ENCODE measurements around the gene COPS3.

Gene COPS3

DNA sequence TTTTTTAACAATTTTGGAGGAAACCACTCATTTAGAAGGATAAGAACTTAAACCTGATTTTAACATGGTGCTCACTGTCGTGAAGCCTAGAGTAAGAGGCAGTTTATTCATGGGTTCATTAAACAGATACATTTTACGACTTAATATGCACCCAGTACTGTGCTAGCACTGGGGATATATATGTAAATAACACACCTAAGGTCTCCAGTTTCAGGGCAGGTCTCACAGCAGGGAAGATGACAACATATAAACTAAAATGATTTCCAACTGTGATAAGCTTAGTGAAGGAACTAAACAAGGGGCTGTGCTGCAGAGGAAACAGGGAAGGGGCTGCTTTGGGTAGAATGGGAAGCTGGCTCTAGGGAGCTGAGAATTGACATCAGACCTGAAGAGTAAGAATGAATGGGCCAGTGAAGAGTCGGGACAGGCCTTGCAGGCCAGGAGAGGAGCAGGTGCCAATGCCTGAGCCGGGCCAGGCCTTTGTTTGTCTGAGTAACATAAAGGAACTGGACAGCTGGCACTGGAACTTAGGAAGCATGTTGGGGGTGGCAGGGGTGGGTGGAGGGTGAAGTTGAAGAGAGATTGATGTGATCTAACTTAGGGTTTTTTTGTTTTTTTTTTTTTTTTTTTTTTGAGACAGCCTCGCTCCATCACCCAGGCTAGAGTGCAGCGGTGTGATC, 34.2 kb upstream of the COPS3 start:
- no peak for DNase-seq (ENCODE audit: low read depth in 1 of 2, low spot score in 1 of 2)
- Histone ChIP-seq H3K27me3 (ENCODE audit: insufficient read depth, poor library complexity, severe bottlenecking) (no peaks in the 10 kb centered on the region), H3K27ac (replicated peaks) (no peak overlapping the region), H3K4me3 (replicated peaks; ENCODE audit: insufficient read depth, low read length) (no peak overlapping the region)
- TF ChIP-seq, protein P1, sequence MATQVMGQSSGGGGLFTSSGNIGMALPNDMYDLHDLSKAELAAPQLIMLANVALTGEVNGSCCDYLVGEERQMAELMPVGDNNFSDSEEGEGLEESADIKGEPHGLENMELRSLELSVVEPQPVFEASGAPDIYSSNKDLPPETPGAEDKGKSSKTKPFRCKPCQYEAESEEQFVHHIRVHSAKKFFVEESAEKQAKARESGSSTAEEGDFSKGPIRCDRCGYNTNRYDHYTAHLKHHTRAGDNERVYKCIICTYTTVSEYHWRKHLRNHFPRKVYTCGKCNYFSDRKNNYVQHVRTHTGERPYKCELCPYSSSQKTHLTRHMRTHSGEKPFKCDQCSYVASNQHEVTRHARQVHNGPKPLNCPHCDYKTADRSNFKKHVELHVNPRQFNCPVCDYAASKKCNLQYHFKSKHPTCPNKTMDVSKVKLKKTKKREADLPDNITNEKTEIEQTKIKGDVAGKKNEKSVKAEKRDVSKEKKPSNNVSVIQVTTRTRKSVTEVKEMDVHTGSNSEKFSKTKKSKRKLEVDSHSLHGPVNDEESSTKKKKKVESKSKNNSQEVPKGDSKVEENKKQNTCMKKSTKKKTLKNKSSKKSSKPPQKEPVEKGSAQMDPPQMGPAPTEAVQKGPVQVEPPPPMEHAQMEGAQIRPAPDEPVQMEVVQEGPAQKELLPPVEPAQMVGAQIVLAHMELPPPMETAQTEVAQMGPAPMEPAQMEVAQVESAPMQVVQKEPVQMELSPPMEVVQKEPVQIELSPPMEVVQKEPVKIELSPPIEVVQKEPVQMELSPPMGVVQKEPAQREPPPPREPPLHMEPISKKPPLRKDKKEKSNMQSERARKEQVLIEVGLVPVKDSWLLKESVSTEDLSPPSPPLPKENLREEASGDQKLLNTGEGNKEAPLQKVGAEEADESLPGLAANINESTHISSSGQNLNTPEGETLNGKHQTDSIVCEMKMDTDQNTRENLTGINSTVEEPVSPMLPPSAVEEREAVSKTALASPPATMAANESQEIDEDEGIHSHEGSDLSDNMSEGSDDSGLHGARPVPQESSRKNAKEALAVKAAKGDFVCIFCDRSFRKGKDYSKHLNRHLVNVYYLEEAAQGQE (IDR thresholded peaks at IDR 0.05; ENCODE audit: insufficient replicate concordance, low read depth) = no peak
- TF ChIP-seq POLR2AphosphoS5 (IDR thresholded peaks at IDR 0.05; ENCODE audit: low read depth) (no peak), SPI1 (IDR thresholded peaks at IDR 0.05; ENCODE audit: borderline replicate concordance, low read depth) (no peak)

DNA sequence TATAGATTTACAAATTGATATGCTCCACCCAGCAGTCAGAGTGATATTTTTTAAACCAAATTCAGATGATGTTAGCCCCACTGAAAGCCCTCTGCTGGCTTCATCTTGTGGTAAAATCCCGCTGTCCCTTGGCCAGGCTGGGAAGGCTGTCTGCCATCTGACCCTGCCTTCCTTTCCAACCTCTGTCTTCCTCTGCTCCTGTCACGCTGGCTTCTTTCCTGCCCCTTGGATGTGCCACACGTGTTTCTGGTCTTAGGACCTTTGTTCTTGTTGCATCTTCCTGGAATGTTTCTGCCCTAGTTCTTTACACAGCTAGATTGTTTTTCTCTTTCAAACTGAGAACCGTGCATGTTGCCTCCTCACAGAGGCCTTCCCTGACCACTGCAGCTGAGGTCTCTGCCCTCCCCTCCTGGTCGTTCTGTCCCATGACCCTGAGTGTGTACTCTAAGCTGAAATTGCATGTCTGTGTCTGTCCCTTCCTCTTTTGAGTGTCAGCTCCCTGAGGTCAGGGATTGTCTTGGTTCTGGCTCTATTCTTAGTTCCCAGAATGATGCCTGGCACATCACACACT, 33.5 kb upstream of the COPS3 start:
- H3K4me3 ChIP-seq (replicated peaks; ENCODE audit: insufficient read depth, low read length) = no peak overlapping the region
- no peaks in the 10 kb centered on the region for H3K27me3 ChIP-seq (ENCODE audit: insufficient read depth, poor library complexity, severe bottlenecking)
- TF ChIP-seq SPI1 (IDR thresholded peaks at IDR 0.05; ENCODE audit: borderline replicate concordance, low read depth) (no peak), GABPA (IDR thresholded peaks at IDR 0.05; ENCODE audit: low read depth) (no peak), POLR2AphosphoS5 (IDR thresholded peaks at IDR 0.05; ENCODE audit: low read depth) (no peak)
- TF ChIP-seq, protein P2, sequence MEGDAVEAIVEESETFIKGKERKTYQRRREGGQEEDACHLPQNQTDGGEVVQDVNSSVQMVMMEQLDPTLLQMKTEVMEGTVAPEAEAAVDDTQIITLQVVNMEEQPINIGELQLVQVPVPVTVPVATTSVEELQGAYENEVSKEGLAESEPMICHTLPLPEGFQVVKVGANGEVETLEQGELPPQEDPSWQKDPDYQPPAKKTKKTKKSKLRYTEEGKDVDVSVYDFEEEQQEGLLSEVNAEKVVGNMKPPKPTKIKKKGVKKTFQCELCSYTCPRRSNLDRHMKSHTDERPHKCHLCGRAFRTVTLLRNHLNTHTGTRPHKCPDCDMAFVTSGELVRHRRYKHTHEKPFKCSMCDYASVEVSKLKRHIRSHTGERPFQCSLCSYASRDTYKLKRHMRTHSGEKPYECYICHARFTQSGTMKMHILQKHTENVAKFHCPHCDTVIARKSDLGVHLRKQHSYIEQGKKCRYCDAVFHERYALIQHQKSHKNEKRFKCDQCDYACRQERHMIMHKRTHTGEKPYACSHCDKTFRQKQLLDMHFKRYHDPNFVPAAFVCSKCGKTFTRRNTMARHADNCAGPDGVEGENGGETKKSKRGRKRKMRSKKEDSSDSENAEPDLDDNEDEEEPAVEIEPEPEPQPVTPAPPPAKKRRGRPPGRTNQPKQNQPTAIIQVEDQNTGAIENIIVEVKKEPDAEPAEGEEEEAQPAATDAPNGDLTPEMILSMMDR (IDR thresholded peaks at IDR 0.05; ENCODE audit: insufficient read depth, low read length) = no peak
- TF ChIP-seq, protein P1 (IDR thresholded peaks at IDR 0.05; ENCODE audit: insufficient replicate concordance, low read depth) = no peak
- DNase-seq (ENCODE audit: low read depth in 1 of 2, low spot score in 1 of 2) = no peak
- no peak overlapping the region for H3K27ac ChIP-seq (replicated peaks)

DNA sequence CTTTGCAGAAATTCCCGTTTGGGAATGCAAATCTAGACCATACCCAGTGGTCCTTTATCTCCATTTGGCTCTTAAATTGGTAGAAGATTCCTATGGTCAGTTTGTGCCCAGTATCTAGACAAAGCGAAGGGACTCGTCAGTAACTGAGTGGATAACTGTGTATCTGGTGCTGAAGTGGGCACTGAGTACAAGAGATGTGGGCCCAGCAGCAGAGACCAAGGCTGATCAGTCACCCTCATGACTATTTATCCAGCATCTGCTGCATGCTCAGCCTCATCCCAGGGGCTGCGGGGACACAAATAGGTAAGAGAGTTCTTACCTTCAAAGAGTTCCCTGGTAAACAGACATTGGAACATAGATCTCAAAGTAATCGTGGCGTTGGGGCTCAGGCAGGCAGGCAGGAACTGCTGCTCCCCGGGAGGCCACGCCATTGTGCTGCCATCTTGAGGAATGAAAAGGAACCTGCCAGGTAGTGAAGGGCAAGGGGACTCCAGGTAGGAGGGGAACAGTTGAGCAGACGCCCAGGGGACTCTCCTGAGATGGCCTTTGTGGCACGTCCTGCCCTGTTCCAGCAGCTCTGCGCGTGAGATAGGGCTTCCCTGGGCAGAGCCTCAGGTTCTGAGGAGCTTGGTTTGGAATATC, 32.4 kb upstream of the COPS3 start:
- Histone ChIP-seq H3K27me3 (ENCODE audit: insufficient read depth, poor library complexity, severe bottlenecking) (no peaks in the 10 kb centered on the region), H3K4me3 (replicated peaks; ENCODE audit: insufficient read depth, low read length) (no peak overlapping the region), H3K27ac (replicated peaks) (no peak overlapping the region)
- no peak for TF ChIP-seq SPI1 (IDR thresholded peaks at IDR 0.05; ENCODE audit: borderline replicate concordance, low read depth)
- TF ChIP-seq POLR2AphosphoS5 (IDR thresholded peaks at IDR 0.05; ENCODE audit: low read depth) = no peak
- TF ChIP-seq, protein P2 (IDR thresholded peaks at IDR 0.05; ENCODE audit: insufficient read depth, low read length) = no peak
- TF ChIP-seq GABPA (IDR thresholded peaks at IDR 0.05; ENCODE audit: low read depth) = no peak
- TF ChIP-seq, protein P1 (IDR thresholded peaks at IDR 0.05; ENCODE audit: insufficient replicate concordance, low read depth) = no peak
- DNase-seq (ENCODE audit: low read depth in 1 of 2, low spot score in 1 of 2) = peak in 1 of 2 experiments; percentile 56

Data from HL-60 (cell line).